NCI-H2171 (cell line): ENCODE results near the gene C1QTNF3.

Source experiments
- DNase-seq: peaks from one replicate; lab custom pipeline; 2025; lab: John Stamatoyannopoulos, UW

Gene C1QTNF3

DNA sequence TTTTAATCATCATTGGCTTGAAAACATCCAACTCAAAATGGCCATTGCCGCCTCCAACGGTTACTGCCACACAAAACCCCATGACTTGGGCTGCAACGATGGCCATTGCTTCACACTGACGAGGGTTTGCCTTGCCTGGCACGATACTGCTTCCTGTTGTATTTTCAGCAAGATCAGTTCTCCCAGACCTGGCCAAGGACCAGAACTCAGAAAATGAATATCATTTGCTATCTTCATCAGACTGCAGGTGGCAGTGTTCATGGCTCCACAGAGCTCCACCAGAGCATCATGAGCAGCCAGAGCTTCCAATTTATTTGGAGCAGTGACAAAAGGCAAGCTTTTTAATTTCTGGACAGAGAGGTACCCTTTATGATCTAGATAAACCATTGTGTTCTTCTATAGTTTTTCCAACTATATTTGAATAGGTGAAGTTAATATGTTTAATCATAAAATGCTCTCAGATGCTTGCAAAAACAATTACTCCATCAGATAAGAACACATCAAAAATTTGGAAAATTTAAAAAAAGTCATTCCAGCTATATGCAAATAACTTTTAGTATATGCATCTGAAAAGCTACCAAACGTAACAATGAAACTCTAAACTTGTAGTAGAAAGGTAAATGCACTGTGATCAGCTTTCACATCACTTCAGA lies 45.6 kb downstream of the C1QTNF3 start:
- peak; percentile 30 for DNase-seq

DNA sequence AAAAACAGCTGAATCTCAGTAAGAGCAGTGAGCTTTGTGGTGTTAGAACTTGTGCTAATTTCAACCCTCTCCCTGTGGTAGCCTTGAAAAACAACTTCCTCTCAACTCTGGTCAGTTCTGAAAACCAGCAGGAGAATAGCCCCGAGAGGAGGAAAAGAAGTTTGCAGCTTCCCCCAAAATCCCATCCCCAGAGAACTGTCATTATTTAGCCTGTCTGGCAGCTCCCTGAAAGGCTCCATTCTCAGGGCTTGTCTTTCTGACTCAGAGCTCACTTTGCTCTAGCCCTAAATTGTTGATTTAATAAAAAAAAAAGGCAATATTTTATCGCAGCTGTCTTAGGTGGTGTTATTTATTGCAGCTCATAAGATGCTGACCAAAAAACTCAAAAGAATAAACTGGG lies 47.1 kb downstream of the C1QTNF3 start:
- DNase-seq: no peak

DNA sequence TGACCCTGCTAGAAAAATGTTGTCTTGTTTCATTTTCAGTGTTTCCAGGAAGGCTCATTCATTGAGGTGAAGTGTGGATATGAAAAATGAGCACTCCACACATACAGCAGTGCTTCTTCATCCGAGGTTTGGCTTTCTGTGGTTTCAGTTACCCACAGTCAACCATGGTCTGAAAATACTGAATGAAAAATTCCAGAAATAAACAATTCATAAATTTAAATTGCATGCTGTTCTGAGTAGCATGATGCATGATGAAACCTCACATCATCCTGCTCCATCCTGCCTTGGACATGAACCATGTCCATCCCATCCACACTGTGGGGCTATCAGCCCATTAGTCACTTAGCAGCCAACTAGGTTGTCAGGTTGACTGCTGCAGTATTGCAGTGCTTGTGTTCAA lies 48.2 kb downstream of the C1QTNF3 start:
- no peak for DNase-seq

DNA sequence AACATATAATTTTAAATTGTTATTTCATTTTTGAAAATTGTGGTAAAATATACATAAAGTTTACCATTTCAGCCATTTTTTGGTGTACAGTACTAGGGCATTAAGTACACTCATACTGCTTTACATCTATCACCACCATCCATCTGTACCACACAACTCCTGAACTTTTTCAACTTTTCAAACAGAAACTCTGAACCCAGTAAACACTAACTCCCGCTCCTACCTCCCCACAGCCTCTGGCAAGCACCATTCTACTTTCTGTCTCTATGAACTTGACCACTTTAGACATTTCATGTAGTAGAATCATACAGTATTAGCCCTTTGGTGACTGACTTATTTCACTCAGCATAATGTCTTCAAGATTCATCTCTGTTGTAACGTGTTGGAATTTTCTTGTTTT lies 50.1 kb downstream of the C1QTNF3 start:
- no peak for DNase-seq

DNA sequence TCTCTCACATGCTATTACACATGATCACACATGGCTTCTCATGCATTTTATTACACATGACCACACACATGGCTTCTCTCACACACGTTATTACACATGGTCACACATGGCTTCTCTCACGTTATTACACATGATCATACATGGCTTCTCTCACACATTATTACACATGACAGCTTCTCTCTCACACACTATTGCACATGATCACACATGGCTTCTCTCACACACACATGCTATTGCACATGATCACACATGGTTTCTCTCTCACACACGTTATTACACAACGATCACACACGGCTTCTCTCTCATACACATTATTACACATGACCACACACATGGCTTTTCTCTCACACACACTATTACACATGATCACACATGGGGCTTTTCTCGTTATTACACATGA lies 57.6 kb downstream of the C1QTNF3 start:
- DNase-seq: no peak

DNA sequence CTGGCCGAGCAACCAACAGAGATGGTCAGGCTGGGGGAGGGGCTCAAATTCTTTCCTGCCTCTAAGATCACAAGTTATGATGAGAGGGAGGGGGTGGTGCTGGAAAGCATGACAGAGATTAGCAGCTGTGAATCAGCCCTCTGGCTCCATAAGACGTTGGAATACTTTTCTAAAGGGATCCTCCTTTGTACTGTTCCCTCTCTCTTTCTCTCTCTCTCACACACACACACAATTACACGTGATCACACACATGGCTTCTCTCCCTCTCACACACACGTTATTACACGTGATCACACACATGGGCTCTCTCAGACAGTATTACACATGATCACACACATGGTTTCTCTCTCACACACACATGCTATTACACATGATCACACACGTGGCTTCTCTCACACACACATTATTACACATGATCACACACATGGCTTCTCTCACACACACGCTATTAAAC lies 58.3 kb downstream of the C1QTNF3 start, which contains the start of gene SLC45A2:
Gene SLC45A2 (minus strand): TSS at position 23 of the 454 bp plus-strand sequence. CDS start 110 bp downstream, outside the sequence.
- no peak for DNase-seq

DNA sequence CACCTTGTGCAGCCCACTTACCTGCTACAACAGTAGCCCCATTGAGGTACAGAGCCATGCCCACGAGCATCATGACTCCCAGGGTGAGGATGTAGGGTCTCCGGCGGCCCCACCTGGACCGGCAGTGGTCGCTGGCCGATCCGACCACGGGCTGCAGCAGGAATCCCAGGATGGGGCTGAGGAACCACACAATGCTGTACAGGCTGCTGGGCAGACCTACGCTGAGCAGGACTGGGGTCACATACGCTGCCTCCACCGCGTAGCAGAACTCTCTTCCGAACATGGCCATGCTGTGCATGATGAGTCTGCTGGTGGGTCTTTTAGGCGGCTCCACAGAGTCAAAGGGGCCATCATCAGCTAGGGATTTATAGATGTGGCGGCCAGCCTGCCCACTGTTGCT lies 58.8 kb downstream of the C1QTNF3 start:
- no peak for DNase-seq

DNA sequence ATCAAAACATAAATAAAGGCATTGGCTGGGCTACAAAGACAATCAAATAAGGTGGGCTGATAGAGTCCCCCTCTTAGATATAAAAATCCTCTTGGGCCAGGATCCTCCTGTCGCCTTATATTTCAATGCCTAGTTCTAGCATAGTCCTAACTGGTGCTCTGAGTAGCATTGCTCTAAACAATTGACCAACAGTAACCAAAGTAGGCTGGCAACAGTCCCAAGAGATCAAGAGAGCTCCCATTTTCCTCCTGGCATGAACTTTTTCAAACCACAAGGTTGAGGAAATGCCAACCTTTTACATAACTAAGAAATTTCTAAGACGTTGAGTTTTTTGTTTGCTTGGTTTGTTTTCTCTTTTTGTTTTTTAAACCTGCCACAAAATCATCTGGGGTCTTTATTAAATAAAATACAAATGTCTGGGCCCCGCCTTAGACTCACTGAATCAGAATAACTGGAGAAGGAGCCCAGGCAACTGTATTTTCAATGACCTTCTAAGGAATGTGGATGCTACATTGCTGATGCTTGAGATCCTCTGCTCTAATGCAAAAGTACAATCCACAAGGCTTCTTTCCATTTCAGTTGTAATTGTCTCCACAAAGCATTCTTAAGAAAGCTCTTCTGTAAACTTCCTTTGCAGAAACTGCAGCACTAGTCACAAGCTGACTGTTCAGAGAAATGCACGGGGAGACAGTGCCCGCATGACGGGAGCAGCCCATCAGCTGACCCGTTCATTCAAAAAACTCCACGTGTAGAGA lies 61.4 kb downstream of the C1QTNF3 start:
- no peak for DNase-seq

DNA sequence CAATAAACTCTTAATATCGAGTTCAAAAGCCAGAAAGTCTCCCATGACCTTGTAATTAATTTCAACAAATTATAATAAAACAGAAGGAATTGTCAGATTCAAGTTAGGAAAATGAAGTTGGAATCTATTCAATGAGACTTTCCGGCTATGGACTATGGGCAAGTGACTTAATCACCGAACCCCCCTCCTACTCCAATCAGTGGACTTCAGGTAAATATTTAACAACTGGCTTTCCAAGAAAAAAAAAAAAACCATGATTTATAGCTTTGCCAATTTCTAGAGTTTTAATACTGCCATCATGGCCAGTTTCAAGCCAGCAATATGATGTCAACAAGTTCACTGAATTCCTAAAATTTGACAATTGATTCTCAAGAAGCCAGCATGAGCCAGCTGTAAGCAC lies 63.0 kb downstream of the C1QTNF3 start:
- no peak for DNase-seq

DNA sequence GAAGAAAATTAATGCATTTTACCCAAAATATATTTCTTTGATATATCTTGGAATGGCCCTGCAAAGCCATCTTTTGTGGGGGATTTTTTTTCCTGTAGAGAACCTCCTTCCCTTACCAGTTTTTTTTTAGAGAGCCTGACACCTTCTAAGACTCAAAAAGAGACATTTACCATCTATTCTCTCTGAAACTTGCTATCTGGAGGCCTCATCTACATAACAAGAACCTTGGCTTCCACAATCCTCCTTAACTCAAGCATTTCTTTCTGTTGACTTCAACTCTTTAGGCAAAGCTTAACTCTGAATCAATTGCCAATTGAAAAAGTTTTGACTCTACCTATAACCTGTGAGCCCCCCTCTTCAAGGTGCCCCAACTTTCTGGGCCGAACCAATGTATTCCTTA lies 64.7 kb downstream of the C1QTNF3 start:
- DNase-seq: no peak

DNA sequence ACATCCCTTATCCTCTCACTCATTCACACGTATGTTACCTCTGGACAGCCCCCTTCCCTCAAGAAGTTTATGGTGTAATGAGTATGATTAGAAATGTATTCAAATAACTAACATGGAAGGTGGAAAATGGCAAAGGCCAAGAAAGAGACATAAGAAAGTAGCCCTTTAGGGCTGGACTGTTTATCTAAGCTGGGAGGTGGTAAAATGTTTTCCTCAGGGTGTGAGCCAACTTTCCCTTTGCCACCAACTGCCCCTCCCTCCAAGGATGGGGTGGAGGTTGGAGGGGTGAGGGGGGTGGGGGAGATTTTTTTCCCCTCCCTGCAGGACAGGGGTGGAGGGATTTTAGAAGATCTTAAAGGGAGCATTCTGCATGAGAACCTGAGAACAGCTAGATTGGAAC lies 66.7 kb downstream of the C1QTNF3 start:
- no peak for DNase-seq

DNA sequence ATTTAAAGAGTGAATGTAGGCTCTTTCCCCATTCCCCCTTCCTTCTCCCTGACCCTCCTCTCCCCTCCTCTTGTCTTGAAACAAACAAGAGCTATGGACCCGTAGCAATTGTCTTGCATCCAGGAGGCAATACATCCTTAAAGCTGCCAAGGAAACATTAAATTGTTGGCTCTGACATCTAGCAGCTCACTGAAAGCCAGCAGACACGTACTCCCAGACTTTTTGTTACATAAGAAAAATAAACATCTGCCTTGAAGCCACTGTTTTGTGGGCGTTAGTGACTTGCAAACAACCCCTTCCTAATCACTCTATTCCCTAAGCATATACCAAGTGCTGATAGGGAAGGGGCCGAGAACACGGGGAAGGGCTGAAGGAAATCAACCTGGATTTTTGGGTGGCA lies 67.2 kb downstream of the C1QTNF3 start:
- DNase-seq: no peak

DNA sequence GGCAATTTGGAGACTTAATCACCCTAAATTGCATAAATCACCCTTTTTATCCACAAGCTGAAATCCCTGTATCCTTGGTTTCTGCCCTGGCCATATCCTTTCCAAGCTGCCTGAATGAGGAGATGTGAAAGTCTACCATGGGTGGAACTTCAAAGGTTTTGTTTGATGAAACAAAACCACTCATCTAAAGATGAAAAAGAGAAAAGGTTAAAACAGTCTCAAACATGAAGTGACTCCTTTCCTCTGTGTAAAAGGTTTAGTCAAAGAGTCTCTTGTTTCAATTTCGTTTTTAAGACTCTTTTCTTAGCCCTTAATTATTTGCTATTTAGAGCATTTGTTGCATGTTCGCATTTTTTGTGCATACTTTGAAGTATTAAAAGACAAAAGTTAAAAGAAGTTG lies 69.7 kb downstream of the C1QTNF3 start:
- DNase-seq: no peak

DNA sequence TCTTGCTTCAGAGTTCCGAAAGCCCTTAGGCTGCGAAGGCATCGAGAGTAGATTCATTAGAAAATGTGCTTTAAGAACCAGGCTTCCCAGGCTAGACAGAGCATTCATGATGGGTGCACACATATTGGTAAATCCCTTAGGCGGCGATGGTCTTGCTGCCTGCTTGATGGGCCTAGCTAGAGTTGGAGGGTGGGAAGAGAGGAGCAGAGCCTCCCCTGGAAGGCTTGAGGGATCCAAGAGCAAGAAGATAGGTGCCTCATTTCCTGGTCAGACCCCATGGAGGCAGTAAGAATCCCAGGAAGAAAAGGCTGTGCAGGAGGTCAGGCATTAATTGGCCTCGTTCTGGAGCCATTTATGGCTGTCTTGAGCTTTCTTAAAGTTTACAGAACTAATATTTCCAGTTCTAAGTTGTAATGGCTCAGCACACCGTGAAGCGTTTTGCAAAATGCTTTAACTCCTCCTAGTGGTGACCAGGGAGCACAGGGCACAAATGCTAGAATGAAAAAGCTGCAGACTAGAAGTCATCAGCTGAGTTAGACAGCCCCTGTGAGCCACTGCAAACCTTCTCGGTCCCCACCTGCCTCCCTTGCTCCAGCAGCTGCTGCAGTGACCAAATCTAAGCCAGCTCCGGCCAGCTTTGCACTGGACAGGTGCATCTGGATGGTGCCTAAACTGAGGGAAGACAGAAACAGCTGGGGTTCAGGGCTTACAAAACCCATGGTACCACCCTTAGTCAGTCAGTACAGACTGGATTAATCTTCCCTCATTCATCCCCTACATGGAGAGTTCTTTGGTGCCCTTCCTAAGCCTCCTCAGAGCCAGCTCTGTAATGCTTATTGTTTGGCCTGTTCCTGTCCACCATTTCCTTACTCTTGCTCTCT lies 73.2 kb downstream of the C1QTNF3 start:
- peak; percentile 6 for DNase-seq

DNA sequence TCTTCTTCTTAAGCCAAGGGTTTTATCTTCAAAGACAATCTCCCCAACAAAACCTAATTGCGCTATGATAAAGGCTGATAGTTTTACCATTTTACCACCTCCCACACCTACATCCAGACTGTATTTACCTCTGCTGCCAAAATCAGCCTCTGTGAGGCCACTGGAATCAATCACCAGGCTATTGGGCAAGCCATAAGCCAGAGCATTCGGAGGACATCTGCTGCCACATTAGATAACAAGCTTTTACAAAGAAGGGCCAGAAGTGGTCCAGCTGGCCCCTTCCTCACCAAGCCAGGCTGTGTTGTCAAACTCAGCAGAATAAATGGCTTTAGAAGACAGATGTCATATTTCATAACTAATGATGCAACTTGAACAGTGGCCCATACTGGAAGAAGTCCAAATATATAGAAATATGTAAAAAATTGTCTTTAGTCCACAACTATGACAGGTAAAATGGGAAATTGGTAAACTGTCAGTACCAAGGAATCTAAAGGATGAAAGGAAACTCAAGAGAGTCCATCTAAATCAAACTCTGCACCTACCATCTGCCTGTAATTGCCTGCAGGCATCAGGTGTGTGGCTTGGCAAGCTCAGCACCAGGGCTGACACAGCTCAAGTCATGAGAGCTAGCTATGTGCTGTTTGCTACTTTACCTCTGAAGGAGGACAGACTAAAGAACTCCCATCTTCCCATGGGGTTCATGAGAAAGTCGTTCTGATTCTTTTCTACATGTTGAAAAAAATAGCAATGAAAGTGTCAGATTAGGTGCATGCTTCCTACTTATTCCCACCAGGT lies 74.6 kb downstream of the C1QTNF3 start:
- peak; percentile 48 for DNase-seq
